ENCODE results near the gene CEP78.

The CEP78 gene

DNA sequence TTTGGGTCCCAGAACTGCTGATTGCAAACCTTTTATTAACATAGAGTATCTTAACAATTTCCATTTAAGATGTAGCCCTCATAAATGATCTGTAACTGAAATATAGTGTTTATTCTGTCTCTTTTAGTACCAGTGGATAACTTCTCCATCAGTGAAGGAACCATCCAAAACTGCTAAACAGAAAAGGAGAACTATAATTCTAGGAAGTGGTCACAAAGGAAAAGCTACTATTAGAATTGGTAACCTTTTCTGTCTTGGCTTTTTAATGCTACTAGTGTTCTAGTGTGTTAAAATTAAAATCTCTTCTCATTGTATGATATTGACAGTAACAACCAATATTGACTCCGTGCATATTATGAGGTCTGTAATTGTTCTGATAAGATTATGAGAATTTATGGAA lies 12.8 kb downstream of the CEP78 start:
- Histone ChIP-seq H3K27me3 (replicated peaks; ENCODE audit: control insufficient read depth, insufficient read depth, low read length) (no peaks in the 10 kb centered on the region), H3K4me3 (replicated peaks; ENCODE audit: low read depth, low read length) (no peak overlapping the region), H3K36me3 (ENCODE audit: control insufficient read depth, insufficient read depth, low read length) (no peaks in the 10 kb centered on the region)
- DNase-seq (ENCODE audit: extremely low read depth, insufficient read length): no peak
- TF ChIP-seq, protein P1, sequence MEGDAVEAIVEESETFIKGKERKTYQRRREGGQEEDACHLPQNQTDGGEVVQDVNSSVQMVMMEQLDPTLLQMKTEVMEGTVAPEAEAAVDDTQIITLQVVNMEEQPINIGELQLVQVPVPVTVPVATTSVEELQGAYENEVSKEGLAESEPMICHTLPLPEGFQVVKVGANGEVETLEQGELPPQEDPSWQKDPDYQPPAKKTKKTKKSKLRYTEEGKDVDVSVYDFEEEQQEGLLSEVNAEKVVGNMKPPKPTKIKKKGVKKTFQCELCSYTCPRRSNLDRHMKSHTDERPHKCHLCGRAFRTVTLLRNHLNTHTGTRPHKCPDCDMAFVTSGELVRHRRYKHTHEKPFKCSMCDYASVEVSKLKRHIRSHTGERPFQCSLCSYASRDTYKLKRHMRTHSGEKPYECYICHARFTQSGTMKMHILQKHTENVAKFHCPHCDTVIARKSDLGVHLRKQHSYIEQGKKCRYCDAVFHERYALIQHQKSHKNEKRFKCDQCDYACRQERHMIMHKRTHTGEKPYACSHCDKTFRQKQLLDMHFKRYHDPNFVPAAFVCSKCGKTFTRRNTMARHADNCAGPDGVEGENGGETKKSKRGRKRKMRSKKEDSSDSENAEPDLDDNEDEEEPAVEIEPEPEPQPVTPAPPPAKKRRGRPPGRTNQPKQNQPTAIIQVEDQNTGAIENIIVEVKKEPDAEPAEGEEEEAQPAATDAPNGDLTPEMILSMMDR (IDR thresholded peaks at IDR 0.05; ENCODE audit: insufficient read depth, low read length, poor library complexity, severe bottlenecking): no peak

DNA sequence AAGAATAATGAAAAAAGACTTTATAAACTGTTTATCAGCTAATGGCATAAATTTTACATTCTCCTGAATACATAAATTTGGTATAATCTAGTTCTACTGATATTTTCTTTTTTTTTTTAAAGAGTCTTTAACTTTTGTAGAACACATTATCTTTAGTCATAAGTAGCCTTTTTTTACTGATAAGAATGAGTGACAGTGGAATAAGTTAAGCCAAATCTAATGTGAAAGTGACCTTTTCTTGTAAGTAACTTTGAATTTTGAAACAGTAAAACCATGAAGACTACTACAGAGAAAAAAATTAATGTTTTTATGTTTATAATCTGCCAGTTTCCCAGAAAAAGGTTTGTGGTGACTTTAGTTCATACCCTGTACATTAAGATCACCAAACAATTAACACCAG lies 13.7 kb downstream of the CEP78 start:
- no peak for DNase-seq (ENCODE audit: extremely low read depth, insufficient read length)
- H3K36me3 ChIP-seq (ENCODE audit: control insufficient read depth, insufficient read depth, low read length): no peaks in the 10 kb centered on the region
- TF ChIP-seq, protein P1 (IDR thresholded peaks at IDR 0.05; ENCODE audit: insufficient read depth, low read length, poor library complexity, severe bottlenecking): no peak

DNA sequence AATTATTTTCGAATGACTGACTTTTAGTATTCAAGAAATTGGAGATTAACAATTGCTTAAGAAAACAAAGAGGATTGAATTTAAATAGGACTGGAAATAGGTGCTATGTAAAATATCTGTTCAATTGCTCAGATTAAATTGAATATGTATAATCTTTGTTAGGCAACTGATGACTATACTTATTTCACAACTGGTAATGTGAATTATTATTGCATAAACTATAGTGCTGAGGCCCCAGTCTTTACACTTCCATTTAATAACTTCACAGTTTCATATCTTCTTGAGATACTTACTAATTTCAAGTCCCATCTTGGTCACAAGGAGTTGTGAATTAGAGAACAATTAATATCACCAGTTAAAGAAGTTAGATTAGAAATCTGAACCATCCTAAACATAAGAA lies 16.7 kb downstream of the CEP78 start:
- no peak for DNase-seq (ENCODE audit: extremely low read depth, insufficient read length)
- H3K27me3 ChIP-seq (replicated peaks; ENCODE audit: control insufficient read depth, insufficient read depth, low read length): no peaks in the 10 kb centered on the region
- TF ChIP-seq, protein P1 (IDR thresholded peaks at IDR 0.05; ENCODE audit: insufficient read depth, low read length, poor library complexity, severe bottlenecking): no peak
- H3K4me3 ChIP-seq (replicated peaks; ENCODE audit: low read depth, low read length): no peak overlapping the region
- H3K36me3 ChIP-seq (ENCODE audit: control insufficient read depth, insufficient read depth, low read length): no peaks in the 10 kb centered on the region

More for the DNA sequence above, 13.7 kb downstream of the CEP78 start:
- Histone ChIP-seq H3K4me3 (replicated peaks; ENCODE audit: low read depth, low read length) (no peak overlapping the region), H3K27me3 (replicated peaks; ENCODE audit: control insufficient read depth, insufficient read depth, low read length) (no peaks in the 10 kb centered on the region)

DNA sequence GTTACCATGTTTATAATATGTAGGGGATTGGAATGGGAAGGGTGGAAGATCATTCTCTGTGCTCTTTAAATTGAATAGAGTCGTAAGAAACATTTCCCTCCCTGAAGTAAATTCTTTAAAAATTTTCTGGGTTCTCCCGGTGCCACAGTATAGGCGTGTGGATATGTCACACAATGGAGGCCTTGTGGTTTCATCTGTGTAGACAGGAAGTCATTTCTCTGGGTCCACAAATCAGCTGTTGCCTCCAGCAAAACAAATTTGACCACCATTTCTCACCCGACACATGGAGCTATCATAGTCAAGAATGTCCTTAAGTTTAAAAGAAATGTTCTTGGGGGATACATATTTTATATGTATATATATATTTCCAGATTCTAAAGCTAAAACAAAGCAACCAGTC lies 17.4 kb downstream of the CEP78 start:
- Histone ChIP-seq H3K4me3 (replicated peaks; ENCODE audit: low read depth, low read length) (no peak overlapping the region), H3K36me3 (ENCODE audit: control insufficient read depth, insufficient read depth, low read length) (no peaks in the 10 kb centered on the region), H3K27me3 (replicated peaks; ENCODE audit: control insufficient read depth, insufficient read depth, low read length) (no peaks in the 10 kb centered on the region)
- TF ChIP-seq, protein P1 (IDR thresholded peaks at IDR 0.05; ENCODE audit: insufficient read depth, low read length, poor library complexity, severe bottlenecking): no peak
- no peak for DNase-seq (ENCODE audit: extremely low read depth, insufficient read length)

DNA sequence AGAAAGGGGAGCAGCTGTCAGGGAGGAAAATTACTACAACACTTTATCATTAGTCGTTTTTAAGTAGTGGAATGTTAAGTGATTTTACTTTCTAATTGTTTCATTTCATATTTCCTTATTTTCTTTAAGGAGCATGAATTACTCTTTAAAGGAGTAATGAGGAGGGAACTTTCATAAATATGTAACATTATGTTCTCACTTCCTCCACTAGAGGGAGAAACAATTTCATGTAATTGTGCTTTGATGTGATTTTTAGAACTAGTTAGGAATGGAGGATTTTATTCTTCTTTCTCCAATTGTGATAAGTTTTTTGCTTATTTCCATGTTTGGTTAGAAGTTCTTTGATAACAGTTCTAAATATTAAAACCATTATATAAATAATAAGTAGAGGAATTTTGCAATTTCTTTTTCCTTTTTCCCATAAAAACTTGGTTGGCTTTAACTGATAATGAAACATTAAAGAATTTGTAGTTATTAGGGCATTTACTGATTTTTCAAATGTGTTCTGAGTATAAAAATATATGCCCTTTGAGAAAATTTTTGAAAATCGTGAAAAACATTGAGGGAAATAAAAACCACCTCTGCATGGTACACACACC lies 25.6 kb downstream of the CEP78 start:
- TF ChIP-seq, protein P1 (IDR thresholded peaks at IDR 0.05; ENCODE audit: insufficient read depth, low read length, poor library complexity, severe bottlenecking): peak; percentile 53
- H3K36me3 ChIP-seq (ENCODE audit: control insufficient read depth, insufficient read depth, low read length): peaks cover 2% of the 10 kb centered on the region
- DNase-seq (ENCODE audit: extremely low read depth, insufficient read length): no peak

DNA sequence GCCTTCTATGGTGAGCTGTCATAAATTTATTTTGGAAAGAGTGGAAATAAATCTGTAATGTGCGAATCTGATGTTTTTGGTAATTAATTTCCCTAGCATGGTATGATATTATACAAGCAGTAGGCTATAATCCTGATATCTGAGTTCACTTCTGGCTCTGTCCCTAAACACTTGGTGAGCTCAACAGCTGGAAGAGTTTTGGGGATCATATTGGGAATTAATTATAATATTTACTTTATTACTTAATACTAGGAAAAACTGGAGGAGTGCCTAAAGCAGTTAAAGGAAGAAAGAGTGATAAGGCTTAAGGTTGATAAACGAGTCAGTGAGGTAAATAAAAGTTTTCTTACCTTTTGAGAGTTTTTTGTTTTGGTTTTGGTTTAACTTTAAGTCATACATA lies 26.8 kb downstream of the CEP78 start:
- TF ChIP-seq, protein P1 (IDR thresholded peaks at IDR 0.05; ENCODE audit: insufficient read depth, low read length, poor library complexity, severe bottlenecking): no peak
- Histone ChIP-seq H3K36me3 (ENCODE audit: control insufficient read depth, insufficient read depth, low read length) (peaks cover 2% of the 10 kb centered on the region), H3K27me3 (replicated peaks; ENCODE audit: control insufficient read depth, insufficient read depth, low read length) (no peaks in the 10 kb centered on the region), H3K4me3 (replicated peaks; ENCODE audit: low read depth, low read length) (no peak overlapping the region)
- DNase-seq (ENCODE audit: extremely low read depth, insufficient read length): no peak

More for the DNA sequence above, 25.6 kb downstream of the CEP78 start:
- Histone ChIP-seq H3K27me3 (replicated peaks; ENCODE audit: control insufficient read depth, insufficient read depth, low read length) (no peaks in the 10 kb centered on the region), H3K4me3 (replicated peaks; ENCODE audit: low read depth, low read length) (no peak overlapping the region)
